GM19099 (cell line): ENCODE data around the gene RPS6KA5.

Experiments
- POLR2A ChIP-seq: IDR thresholded peaks from 3 replicates; pipeline ENCODE4 v1.6.1; 2011; ENCODE audit warnings: low read depth; ENCODE audit not compliant: insufficient read length; ENCODE audit errors: extremely low read depth

The RPS6KA5 gene

GRCh38 chr14:90938615-90939014 is 121.8 kb downstream of the RPS6KA5 start:
- no peak for TF ChIP-seq POLR2A

- no peak for TF ChIP-seq POLR2A
Observed at GRCh38 chr14:90936757-90937440, 123.5 kb downstream of the RPS6KA5 start.

GRCh38 chr14:90924621-90925340 is 135.7 kb downstream of the RPS6KA5 start:
- TF ChIP-seq POLR2A, result no peak

- no peak for TF ChIP-seq POLR2A
Observed at GRCh38 chr14:90922141-90922540, 138.3 kb downstream of the RPS6KA5 start.

GRCh38 chr14:90911121-90911520 is 149.3 kb downstream of the RPS6KA5 start:
- no peak for TF ChIP-seq POLR2A

GRCh38 chr14:90907178-90907577 is 153.3 kb downstream of the RPS6KA5 start:
- TF ChIP-seq POLR2A, result no peak

GRCh38 chr14:90905531-90905930 is 154.9 kb downstream of the RPS6KA5 start:
- no peak for TF ChIP-seq POLR2A

GRCh38 chr14:90903101-90903500 is 157.3 kb downstream of the RPS6KA5 start:
- no peak for TF ChIP-seq POLR2A

GRCh38 chr14:90900476-90901083 is 159.9 kb downstream of the RPS6KA5 start:
- no peak for TF ChIP-seq POLR2A

GRCh38 chr14:90897022-90897421 is 163.4 kb downstream of the RPS6KA5 start:
- no peak for TF ChIP-seq POLR2A

GRCh38 chr14:90894241-90894640 is 166.2 kb downstream of the RPS6KA5 start:
- no peak for TF ChIP-seq POLR2A

- TF ChIP-seq POLR2A, result no peak
Observed at GRCh38 chr14:90893510-90893909, 166.9 kb downstream of the RPS6KA5 start.

- TF ChIP-seq POLR2A, result no peak
Observed at GRCh38 chr14:90892970-90893369, 167.5 kb downstream of the RPS6KA5 start.

GRCh38 chr14:90891326-90891725 is 169.1 kb downstream of the RPS6KA5 start:
- TF ChIP-seq POLR2A, result no peak

- no peak for TF ChIP-seq POLR2A
Observed at GRCh38 chr14:90890322-90891020, 170.0 kb downstream of the RPS6KA5 start.
